ENCODE measurements around the gene MRPL21.

GRCh38 chr11:68889948-68890446 is 13.6 kb downstream of the MRPL21 start:
- TF ChIP-seq CTCF (IDR thresholded peaks at IDR 0.05; ENCODE audit: low read depth, low read length, poor library complexity, severe bottlenecking) (peak; percentile 42), EZH2phosphoT487 (IDR thresholded peaks at IDR 0.05; ENCODE audit: borderline replicate concordance, low read length) (no peak)

Measured in DOHH2 (cell line).